HEK293 (cell line): Measurements from ENCODE around the gene LRRK1.

Experiments
- CTCF ChIA-PET: fragments of 350-600 bp; formaldehyde crosslinking; extraction: SDS; loops from one replicate; lab custom pipeline; 2021; ENCODE audit warnings: antibody characterized with exemption; lab: Yijun Ruan, JAX
- POLR2A ChIA-PET: fragments of 300-600 bp; formaldehyde crosslinking; extraction: SDS; loops from one replicate; lab custom pipeline; 2020; ENCODE audit warnings: antibody characterized with exemption, inconsistent platforms; lab: Yijun Ruan, JAX
- H3K27ac ChIP-seq: fragments of 200-500 bp; sonication (Bioruptor generic); 2 replicates; pipeline ENCODE4 v1.5.1; 2014; ENCODE audit warnings: low read depth, low read length, control low read depth, inconsistent platforms; ENCODE audit errors: extremely low read depth
- H3K36me3 ChIP-seq, 2 experiments: fragments of 200-500 bp in 1 of 2; sonication (Bioruptor generic) in 1 of 2; 1 replicate in 1 of 2; 2 replicates in 1 of 2; pipeline ENCODE4 v1.5.1; 2014 to 2017; ENCODE audit warnings: inconsistent platforms in 2 of 2, low read length in 2 of 2; ENCODE audit not compliant: control insufficient read depth in 2 of 2, insufficient read depth in 1 of 2
- H3K4me1 ChIP-seq: fragments of 200-500 bp; sonication (Bioruptor generic); 2 replicates; pipeline ENCODE4 v1.5.1; 2014; ENCODE audit warnings: mild to moderate bottlenecking, low read length, inconsistent platforms; ENCODE audit not compliant: control insufficient read depth, insufficient read depth
- H3K4me3 ChIP-seq: 2 replicates; pipeline ENCODE4 v1.5.1; 2011; ENCODE audit warnings: low read depth, mild to moderate bottlenecking, control low read depth, low read length, moderate library complexity
- H3K9me3 ChIP-seq: fragments of 200-500 bp; sonication (Bioruptor generic); 2 replicates; pipeline ENCODE4 v1.5.1; 2014; ENCODE audit warnings: low read depth, low read length, inconsistent platforms; ENCODE audit not compliant: control insufficient read depth, insufficient read depth
- FEZF1 ChIP-seq: fragments of 450-650 bp; formaldehyde crosslinking; IDR thresholded peaks from 2 replicates; pipeline ENCODE4 v1.5.1; 2016; ENCODE audit warnings: missing biosample characterization, missing genetic modification characterization
- GLIS2 ChIP-seq: fragments of 450-650 bp; formaldehyde crosslinking; IDR thresholded peaks from 2 replicates; pipeline ENCODE4 v1.5.1; 2016; ENCODE audit warnings: missing biosample characterization, missing genetic modification characterization
- KLF1 ChIP-seq: fragments of 450-650 bp; formaldehyde crosslinking; IDR thresholded peaks from 2 replicates; pipeline ENCODE4 v1.5.1; 2016; ENCODE audit warnings: missing biosample characterization, missing genetic modification characterization
- KLF10 ChIP-seq: fragments of 450-650 bp; IDR thresholded peaks from 2 replicates; pipeline ENCODE4 v1.5.1; 2018; ENCODE audit warnings: missing biosample characterization, mild to moderate bottlenecking, missing genetic modification characterization
- KLF7 ChIP-seq: fragments of 450-650 bp; formaldehyde crosslinking; IDR thresholded peaks from 2 replicates; pipeline ENCODE4 v1.5.1; 2016; ENCODE audit warnings: missing biosample characterization, missing genetic modification characterization, borderline replicate concordance
- RBAK ChIP-seq: fragments of 450-650 bp; formaldehyde crosslinking; IDR thresholded peaks from 2 replicates; pipeline ENCODE4 v1.5.1; 2016; ENCODE audit warnings: missing biosample characterization, missing genetic modification characterization
- SALL2 ChIP-seq: fragments of 450-650 bp; formaldehyde crosslinking; IDR thresholded peaks from 2 replicates; pipeline ENCODE4 v1.5.0; 2017; ENCODE audit warnings: missing biosample characterization, mild to moderate bottlenecking, missing genetic modification characterization, borderline replicate concordance
- ZBTB1 ChIP-seq: fragments of 450-650 bp; formaldehyde crosslinking; IDR thresholded peaks from 2 replicates; pipeline ENCODE4 v1.5.1; 2016; ENCODE audit warnings: missing biosample characterization, missing genetic modification characterization
- ZBTB20 ChIP-seq: fragments of 450-650 bp; formaldehyde crosslinking; IDR thresholded peaks from 2 replicates; pipeline ENCODE4 v1.5.1; 2016; ENCODE audit warnings: missing biosample characterization, missing genetic modification characterization
- ZFHX2 ChIP-seq: fragments of 450-650 bp; formaldehyde crosslinking; conservative IDR thresholded peaks from 2 replicates; pipeline ENCODE4 v1.5.1; 2016; ENCODE audit warnings: missing biosample characterization, missing genetic modification characterization
- ZNF114 ChIP-seq: fragments of 450-650 bp; formaldehyde crosslinking; IDR thresholded peaks from 2 replicates; pipeline ENCODE4 v1.5.0; 2017; ENCODE audit warnings: missing biosample characterization, missing genetic modification characterization
- ZNF138 ChIP-seq: fragments of 450-650 bp; formaldehyde crosslinking; IDR thresholded peaks from 2 replicates; pipeline ENCODE4 v1.5.1; 2016; ENCODE audit warnings: missing biosample characterization, missing genetic modification characterization, borderline replicate concordance
- ZNF148 ChIP-seq: fragments of 450-650 bp; formaldehyde crosslinking; IDR thresholded peaks from 2 replicates; pipeline ENCODE4 v1.5.0; 2017; ENCODE audit warnings: missing biosample characterization, missing genetic modification characterization, borderline replicate concordance
- ZNF211 ChIP-seq: fragments of 450-650 bp; formaldehyde crosslinking; IDR thresholded peaks from 2 replicates; pipeline ENCODE4 v1.5.1; 2016; ENCODE audit warnings: low read depth, missing biosample characterization, missing genetic modification characterization
- ZNF248 ChIP-seq: fragments of 450-650 bp; formaldehyde crosslinking; IDR thresholded peaks from 2 replicates; pipeline ENCODE4 v1.5.1; 2017; ENCODE audit warnings: missing biosample characterization, missing genetic modification characterization
- ZNF37A ChIP-seq: fragments of 450-650 bp; IDR thresholded peaks from 2 replicates; pipeline ENCODE4 v1.5.1; 2018; ENCODE audit warnings: missing biosample characterization, missing genetic modification characterization
- ZNF416 ChIP-seq: fragments of 450-650 bp; formaldehyde crosslinking; IDR thresholded peaks from 2 replicates; pipeline ENCODE4 v1.5.1; 2016; ENCODE audit warnings: missing biosample characterization, missing genetic modification characterization
- ZNF449 ChIP-seq: fragments of 450-650 bp; formaldehyde crosslinking; IDR thresholded peaks from 2 replicates; pipeline ENCODE4 v1.5.1; 2017; ENCODE audit warnings: missing biosample characterization, mild to moderate bottlenecking, missing genetic modification characterization, moderate library complexity
- ZNF48 ChIP-seq: fragments of 450-650 bp; formaldehyde crosslinking; IDR thresholded peaks from 2 replicates; pipeline ENCODE4 v1.5.1; 2016; ENCODE audit warnings: missing biosample characterization, missing genetic modification characterization
- ZNF488 ChIP-seq: fragments of 450-650 bp; formaldehyde crosslinking; IDR thresholded peaks from 2 replicates; pipeline ENCODE4 v1.5.1; 2016; ENCODE audit warnings: missing biosample characterization, missing genetic modification characterization
- ZNF654 ChIP-seq: fragments of 450-650 bp; formaldehyde crosslinking; IDR thresholded peaks from 2 replicates; pipeline ENCODE4 v1.5.1; 2016; ENCODE audit warnings: low read depth, missing biosample characterization, missing genetic modification characterization
- ZNF664 ChIP-seq: fragments of 450-650 bp; formaldehyde crosslinking; IDR thresholded peaks from 2 replicates; pipeline ENCODE4 v1.5.1; 2016; ENCODE audit warnings: missing biosample characterization, missing genetic modification characterization
- ZNF670 ChIP-seq: fragments of 450-650 bp; formaldehyde crosslinking; IDR thresholded peaks from 2 replicates; pipeline ENCODE4 v1.5.1; 2016; ENCODE audit warnings: missing biosample characterization, missing genetic modification characterization, low read depth

Gene LRRK1

DNA sequence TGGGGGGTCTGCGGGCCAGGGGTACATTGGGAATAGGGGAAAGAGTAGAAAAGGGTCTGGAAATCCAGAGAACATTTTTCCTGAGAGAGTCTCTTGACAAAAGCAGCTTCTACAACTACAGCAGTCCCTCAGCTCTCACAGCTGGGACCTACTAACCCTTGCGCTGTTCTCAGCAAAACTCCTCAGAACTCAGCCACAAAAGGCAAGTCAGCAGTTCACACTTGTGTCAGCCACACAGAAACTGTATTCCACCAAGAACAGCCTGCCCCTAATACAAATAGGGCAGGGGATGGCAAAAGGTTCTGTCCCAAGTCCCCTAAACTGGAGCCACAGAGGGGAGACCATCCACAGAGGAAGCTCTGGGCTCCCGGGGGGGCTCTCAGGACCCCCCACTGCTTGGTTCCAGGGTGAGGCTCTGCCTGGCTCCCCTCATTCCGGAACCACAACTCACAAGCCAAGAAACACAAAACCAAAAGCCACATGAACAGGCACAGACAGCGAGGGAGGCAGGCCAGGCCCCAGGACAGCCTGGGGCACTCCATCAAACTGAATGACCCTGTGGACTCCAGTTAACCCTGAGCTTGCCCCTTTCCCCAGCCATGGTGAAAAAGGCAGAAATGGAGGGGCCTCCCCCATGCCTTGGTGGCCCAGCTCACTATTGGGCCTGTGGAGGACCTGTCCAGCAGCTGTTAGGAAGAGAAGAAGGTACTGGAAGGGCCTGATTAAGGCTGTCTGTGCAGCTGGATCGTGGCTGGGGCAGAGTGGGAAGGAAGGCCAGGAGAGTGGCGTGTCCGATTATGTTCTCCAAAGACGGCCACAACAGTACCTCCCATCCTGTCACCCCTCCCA, 170.6 kb downstream of the LRRK1 start:
- TF ChIP-seq ZNF211 (tag by site-specific recombination) (no peak), FEZF1 (tag by site-specific recombination) (no peak), KLF10 (tag by site-specific recombination) (no peak), ZNF148 (tag by site-specific recombination) (no peak), ZNF114 (no peak), SALL2 (tag by site-specific recombination) (no peak), ZFHX2 (no peak), GLIS2 (tag by site-specific recombination) (no peak), ZNF248 (tag by site-specific recombination) (no peak), ZNF670 (tag by site-specific recombination) (no peak), KLF1 (tag by site-specific recombination) (no peak), RBAK (tag by site-specific recombination) (no peak), ZNF416 (tag by site-specific recombination) (no peak), ZNF488 (tag by site-specific recombination) (no peak), ZNF654 (no peak)
- Histone ChIP-seq H3K9me3 (no peaks in the 10 kb centered on the region), H3K4me3 (no peak overlapping the region), H3K36me3 (no peaks in the 10 kb centered on the region), H3K27ac (no peak overlapping the region), H3K4me1 (no peaks in the 10 kb centered on the region)
- ChIA-PET POLR2A (no interaction called here), CTCF (interaction anchor here (0.6 to 8.5 kb wide), 18 partner anchors 10 to 517 kb away, joined by 3 to 78 read pairs (median 3); partner anchors contain the start of gene CHSY1)

- Histone ChIP-seq H3K4me3 (no peak overlapping the region), H3K4me1 (no peaks in the 10 kb centered on the region), H3K36me3 (no peaks in the 10 kb centered on the region), H3K27ac (no peak overlapping the region), H3K9me3 (no peaks in the 10 kb centered on the region)
- TF ChIP-seq ZNF37A (tag by site-specific recombination) (no peak), ZNF48 (tag by site-specific recombination) (no peak), ZNF449 (tag by site-specific recombination) (0 out of 2 replicates have a peak, but pooled peaks have one; percentile 46), ZNF664 (no peak), ZBTB1 (no peak), ZBTB20 (no peak), KLF7 (tag by site-specific recombination) (no peak), ZNF138 (tag by site-specific recombination) (no peak)
- ChIA-PET CTCF (interaction anchor here (0.6 to 8.5 kb wide), 13 partner anchors 11 to 172 kb away, joined by 3 to 78 read pairs (median 3); partner anchors contain the start of gene CHSY1), POLR2A (no interaction called here)
Measured at GRCh38 chr15:101090428-101090790, 171.3 kb downstream of the LRRK1 start.
